H1 (cell line): ENCODE results near the gene SBK1. TPM values are rescaled to one million over a fixed set of nuclear protein-coding genes. Genes with fewer than 3 reads are reported as not detected.
A peak's percentile ranks its signal among the peaks of the same experiment; 100 is the strongest.

Experiments used
- CTCF ChIA-PET: fragments of 300-600 bp; sonication (Branson Sonifier 250); formaldehyde crosslinking; loops from one replicate; lab custom pipeline; 2021; ENCODE audit not compliant: partially characterized antibody; lab: Charles Lee
- POLR2A ChIA-PET: fragments of 300-600 bp; sonication (Branson Sonifier 250); formaldehyde crosslinking; loops from one replicate; lab custom pipeline; 2021; ENCODE audit warnings: inconsistent platforms; ENCODE audit not compliant: partially characterized antibody; lab: Charles Lee
- DNase-seq, 2 experiments: peaks; one replicate each; pipeline versions ENCODE4 v3.0.0 to v3.0.0-alpha.2; 2010 to 2022; ENCODE audit warnings: low spot score in 2 of 2, low read depth in 1 of 2, mixed read lengths in 1 of 2
- FAIRE-seq: peaks from 2 replicates; lab custom pipeline; 2011; peaks lifted over from hg19 to GRCh38; lab: Jason Lieb, UNC
- H2AFZ ChIP-seq: 2 replicates; pipeline ENCODE4 v1.8.1; 2012; ENCODE audit warnings: low read length, inconsistent platforms
- H2AK5ac ChIP-seq: 2 replicates; pipeline ENCODE4 v1.6.1; 2013; ENCODE audit warnings: low read depth, low read length
- H2BK120ac ChIP-seq: replicated peaks from 2 replicates; pipeline ENCODE3; 2013; ENCODE audit warnings: low read depth, low read length, inconsistent platforms
- H2BK12ac ChIP-seq: 2 replicates; pipeline ENCODE4 v1.6.1; 2013; ENCODE audit warnings: low read depth, low read length
- H2BK15ac ChIP-seq: 2 replicates; pipeline ENCODE4 v1.6.1; 2013; ENCODE audit warnings: low read length
- H2BK20ac ChIP-seq: 2 replicates; pipeline ENCODE4 v1.6.1; 2013; ENCODE audit warnings: low read length
- H2BK5ac ChIP-seq: 2 replicates; pipeline ENCODE4 v1.6.1; 2013; ENCODE audit warnings: low read depth, low read length
- H3K14ac ChIP-seq: 2 replicates; pipeline ENCODE4 v1.6.1; 2013; ENCODE audit warnings: inconsistent platforms; ENCODE audit not compliant: insufficient read length
- H3K18ac ChIP-seq: 2 replicates; pipeline ENCODE4 v1.6.1; 2013; ENCODE audit warnings: low read length; ENCODE audit errors: extremely low read depth
- H3K23ac ChIP-seq: 2 replicates; pipeline ENCODE4 v1.6.1; 2013; ENCODE audit warnings: inconsistent platforms; ENCODE audit not compliant: insufficient read length
- H3K23me2 ChIP-seq: 2 replicates; pipeline ENCODE4 v1.6.1; 2013; ENCODE audit warnings: low read depth, low read length
- H3K27ac ChIP-seq: 2 replicates; pipeline ENCODE4 v1.6.1; 2011; ENCODE audit warnings: low read depth, low read length, inconsistent platforms
- H3K27me3 ChIP-seq, 4 experiments: replicated peaks in 1 of 4; 1 replicate in 1 of 4; 2 replicates in 3 of 4; pipeline versions ENCODE4 v1.6.1 to v1.8.1; 2011 to 2013; ENCODE audit warnings: low read length in 3 of 4, mild to moderate bottlenecking in 3 of 4, inconsistent platforms in 2 of 4, mixed read lengths in 2 of 4, moderate library complexity in 1 of 4; ENCODE audit not compliant: control insufficient read depth in 3 of 4, insufficient read depth in 3 of 4; ENCODE audit errors: extremely low read depth in 1 of 4
- H3K36me3 ChIP-seq, 4 experiments: 2 replicates each; pipeline versions ENCODE4 v1.6.1 to v1.8.1; 2011 to 2013; ENCODE audit warnings: mild to moderate bottlenecking in 4 of 4, low read length in 3 of 4, moderate library complexity in 2 of 4, control low read depth in 1 of 4, inconsistent platforms in 1 of 4; ENCODE audit not compliant: insufficient read depth in 4 of 4, control insufficient read depth in 2 of 4
- H3K4ac ChIP-seq: replicated peaks from 2 replicates; pipeline ENCODE3; 2013; ENCODE audit warnings: low read length, low read depth, mixed read lengths, inconsistent platforms; ENCODE audit not compliant: insufficient read length
- H3K4me1 ChIP-seq, 4 experiments: replicated peaks in 1 of 4; 1 replicate in 1 of 4; 2 replicates in 3 of 4; pipeline versions ENCODE4 v1.6.1 to v1.8.1; 2011 to 2013; ENCODE audit warnings: low read length in 3 of 4, inconsistent platforms in 2 of 4, mixed read lengths in 1 of 4; ENCODE audit not compliant: insufficient read depth in 4 of 4, control insufficient read depth in 3 of 4
- H3K4me2 ChIP-seq, 2 experiments: 2 replicates each; pipeline versions ENCODE4 v1.6.1 to v1.8.1; 2011 to 2013; ENCODE audit warnings: low read depth in 2 of 2, low read length in 2 of 2, control low read depth in 1 of 2, inconsistent platforms in 1 of 2, mild to moderate bottlenecking in 1 of 2; ENCODE audit not compliant: insufficient read depth in 1 of 2
- H3K4me3 ChIP-seq, 4 experiments: fragments of 200-600, 300-600 bp in 1 of 4; sonication (generic), shearing (Covaris generic), sonication (Bioruptor Twin) in 1 of 4; 2 replicates each; pipeline versions ENCODE4 v1.5.1 to v1.8.1; 2011 to 2016; ENCODE audit warnings: low read length in 4 of 4, low read depth in 3 of 4, control low read depth in 2 of 4, inconsistent platforms in 2 of 4, mild to moderate bottlenecking in 2 of 4, mixed read lengths in 1 of 4, moderate library complexity in 1 of 4; ENCODE audit not compliant: insufficient read depth in 2 of 4; ENCODE audit errors: extremely low read depth in 1 of 4
- H3K56ac ChIP-seq: replicated peaks from 2 replicates; pipeline ENCODE3; 2013; ENCODE audit warnings: low read depth, mild to moderate bottlenecking, mixed read lengths, low read length, inconsistent platforms; ENCODE audit not compliant: insufficient read length
- H3K79me1 ChIP-seq: 2 replicates; pipeline ENCODE4 v1.6.1; 2013; ENCODE audit warnings: low read depth, low read length, control low read depth
- H3K79me2 ChIP-seq, 2 experiments: 2 replicates each; pipeline versions ENCODE4 v1.6.1 to v1.8.1; 2012 to 2013; ENCODE audit warnings: low read length in 2 of 2, mild to moderate bottlenecking in 2 of 2, inconsistent platforms in 1 of 2; ENCODE audit not compliant: insufficient read depth in 2 of 2, control insufficient read depth in 1 of 2
- H3K9ac ChIP-seq, 4 experiments: replicated peaks in 1 of 4; 1 replicate in 1 of 4; 2 replicates in 3 of 4; pipeline versions ENCODE4 v1.6.1 to v1.8.1; 2011 to 2013; ENCODE audit warnings: low read depth in 3 of 4, low read length in 3 of 4, control low read depth in 2 of 4, mild to moderate bottlenecking in 2 of 4, moderate library complexity in 2 of 4, inconsistent platforms in 1 of 4; ENCODE audit errors: extremely low read depth in 1 of 4
- H3K9me3 ChIP-seq, 2 experiments: 2 replicates each; pipeline versions ENCODE4 v1.6.1 to v1.8.1; 2012 to 2013; ENCODE audit warnings: mild to moderate bottlenecking in 2 of 2, moderate library complexity in 2 of 2, control low read depth in 1 of 2, inconsistent platforms in 1 of 2, low read depth in 1 of 2, low read length in 1 of 2, mixed read lengths in 1 of 2; ENCODE audit not compliant: insufficient read depth in 2 of 2
- H4K20me1 ChIP-seq, 2 experiments: replicated peaks in 1 of 2; 2 replicates each; pipeline versions ENCODE3 to v1.8.1; 2011 to 2013; ENCODE audit warnings: inconsistent platforms in 2 of 2, low read length in 2 of 2, mild to moderate bottlenecking in 1 of 2; ENCODE audit not compliant: insufficient read depth in 2 of 2, control insufficient read depth in 1 of 2
- H4K5ac ChIP-seq: 2 replicates; pipeline ENCODE4 v1.6.1; 2013; ENCODE audit warnings: low read length, low read depth, mixed read lengths, inconsistent platforms; ENCODE audit not compliant: insufficient read length
- H4K8ac ChIP-seq: 2 replicates; pipeline ENCODE4 v1.8.0; 2013; ENCODE audit warnings: mild to moderate bottlenecking, moderate library complexity, low read length, inconsistent platforms; ENCODE audit not compliant: insufficient read depth; ENCODE audit errors: extremely low read depth
- H4K91ac ChIP-seq: replicated peaks from 2 replicates; pipeline ENCODE3; 2013; ENCODE audit warnings: low read length, mixed read lengths, inconsistent platforms; ENCODE audit not compliant: insufficient read length
- BCL11A ChIP-seq, 2 experiments: IDR thresholded peaks; one replicate each; pipeline ENCODE4 v1.6.1; 2011; ENCODE audit warnings: low read depth in 2 of 2, low read length in 2 of 2, mild to moderate bottlenecking in 2 of 2
- CEBPB ChIP-seq: IDR thresholded peaks from 2 replicates; pipeline ENCODE4 v1.6.1; 2012; ENCODE audit warnings: low read depth, low read length
- CHD2 ChIP-seq: IDR thresholded peaks from 2 replicates; pipeline ENCODE4 v1.6.1; 2012; ENCODE audit warnings: low read length, improper control_type of control experiment
- E2F6 ChIP-seq: IDR thresholded peaks from 2 replicates; pipeline ENCODE4 v1.6.1; 2012; ENCODE audit warnings: inconsistent platforms
- EP300 ChIP-seq, 2 experiments: IDR thresholded peaks; 1 replicate in 1 of 2; 2 replicates in 1 of 2; pipeline ENCODE4 v1.6.1; 2011 to 2012; ENCODE audit warnings: low read depth in 2 of 2, low read length in 2 of 2, mild to moderate bottlenecking in 2 of 2, borderline replicate concordance in 1 of 2, inconsistent platforms in 1 of 2, moderate library complexity in 1 of 2
- EZH2 ChIP-seq: fragments of 200-600 bp; sonication (generic); IDR thresholded peaks from 2 replicates; pipeline ENCODE4 v1.7.1; 2012; ENCODE audit warnings: low read depth, mild to moderate bottlenecking, moderate library complexity, low read length, inconsistent platforms; ENCODE audit not compliant: severe bottlenecking
- POU5F1 ChIP-seq: IDR thresholded peaks from 2 replicates; pipeline ENCODE4 v1.6.1; 2011; ENCODE audit warnings: low read depth, mild to moderate bottlenecking, low read length, moderate library complexity
- RXRA ChIP-seq: IDR thresholded peaks from 2 replicates; pipeline ENCODE4 v1.6.1; 2011; ENCODE audit warnings: low read depth, mild to moderate bottlenecking, low read length, moderate library complexity; ENCODE audit not compliant: insufficient read depth
- SIN3A ChIP-seq, 2 experiments: IDR thresholded peaks in 1 of 2; conservative IDR thresholded peaks in 1 of 2; 2 replicates each; pipeline ENCODE4 v1.6.1; 2011 to 2012; ENCODE audit warnings: low read length in 2 of 2, improper control_type of control experiment in 1 of 2, low read depth in 1 of 2, mild to moderate bottlenecking in 1 of 2
- WGBS, 2 experiments: shearing (Covaris generic) in 1 of 2; methylation state at CpG; one replicate each; pipeline versions ENCODE4 v1.1.6 to v1.1.7; 2013 to 2015; ENCODE audit warnings: low lambda C conversion rate in 2 of 2, mixed read lengths in 2 of 2, inconsistent platforms in 1 of 2, low coverage in 1 of 2, missing lambda C conversion rate in 1 of 2; ENCODE audit not compliant: insufficient replicate concordance in 2 of 2, insufficient coverage in 1 of 2, insufficient read length in 1 of 2; ENCODE audit errors: extremely low coverage in 1 of 2, missing lambda C conversion rate in 1 of 2; 5-methylcytosine and 5-hydroxymethylcytosine counted together
- polyA plus RNA-seq, 7 experiments: library from polyadenylated mRNA; depleted of rRNA in 3 of 7; stranded (reverse) in 5 of 7; unstranded in 2 of 7; fragments of >200 nt in 5 of 7; fragments of 200-250 nt in 2 of 7; gene quantifications; 1 replicate in 5 of 7; 2 replicates in 1 of 7; 4 replicates in 1 of 7; pipeline versions ENCODE4 v1.2.1 to v1.2.3, GENCODE V29; 2011 to 2013; ENCODE audit warnings: missing spikeins in 2 of 7, mixed read lengths in 2 of 7
- total RNA-seq: library from RNA; stranded (reverse); fragmentation: NEBNext Ultra II Directional; extraction: Animal tissue kit (Norgen Biotek cat#: 25700); gene quantifications from 2 replicates; pipeline ENCODE4 v1.2.1, GENCODE V29; 2021

Gene SBK1
- total and polyA plus RNA-seq, 2 of the 8 experiments (the other 6 are each of a cell fraction or from before 2014, with no cell fraction given) = 18.2 to 73.9 TPM

GRCh38 chr16:28292731-28293600 is 641 bp downstream of the SBK1 start:
- Histone ChIP-seq H4K8ac (peak overlapping the region; percentile 95), H2BK20ac (no peak overlapping the region), H4K91ac (peak overlapping the region; percentile 91), H4K20me1 (peaks cover 17 to 21% of the 10 kb centered on the region in 2 experiments), H3K23ac (no peak overlapping the region), H3K4me3 (peak overlapping the region; percentile 85 to 94 (median 88)), H3K4me1 (peaks cover 3 to 22% (median 13%) of the 10 kb centered on the region in 4 experiments), H4K5ac (peak overlapping the region; percentile 85), H3K4me2 (peak overlapping the region; percentile 82 to 98), H2AK5ac (no peak overlapping the region), H3K14ac (no peak overlapping the region), H2BK5ac (peak overlapping the region; percentile 79; the same call in 1 of the 2 replicates), H2AFZ (no peak overlapping the region), H3K23me2 (peaks cover 12% of the 10 kb centered on the region), H3K79me1 (peaks cover 29% of the 10 kb centered on the region), H3K36me3 (peaks cover 0 to 8% (median 2%) of the 10 kb centered on the region in 4 experiments; a peak in 2 of 8 replicates), H3K9me3 (no peaks in the 10 kb centered on the region), H3K27ac (peak overlapping the region; percentile 77), H3K79me2 (peaks cover 10 to 60% of the 10 kb centered on the region in 2 experiments), H3K56ac (peak overlapping the region; percentile 73), H3K27me3 (no peaks in the 10 kb centered on the region), H2BK120ac (no peak overlapping the region), H3K18ac (peak overlapping the region; percentile 96), H3K4ac (peak overlapping the region; percentile 75), H2BK15ac (no peak overlapping the region), H2BK12ac (peak overlapping the region; percentile 60; the same call in 1 of the 2 replicates), H3K9ac (peak overlapping the region; percentile 69 to 89 (median 78))
- CTCF ChIA-PET = interaction anchor here (0.7 to 3.3 kb wide), 4 partner anchors 9 to 24 kb away, joined by 5 to 17 read pairs (median 6); no protein-coding TSS in a partner anchor
- POLR2A ChIA-PET = interaction anchor here (0.7 to 4.5 kb wide), 11 partner anchors 7 to 531 kb away, joined by 3 to 45 read pairs (median 5); no protein-coding TSS in a partner anchor
- FAIRE-seq = no peak
- peak in 1 of 2 experiments; percentile 88 for DNase-seq
- 2% methylated on average over 36 of the region's 60 CpGs; no CpG with 5 or more reads in 1 of the 2 experiments for WGBS, 2 experiments
- TF ChIP-seq CHD2 (no peak), POU5F1 (no peak), EP300 (IDR thresholded peaks at IDR 0.05; ENCODE audit: borderline replicate concordance in 1 of 2, low read depth in 2 of 2, low read length in 2 of 2) (no peak), E2F6 (no peak), BCL11A (IDR thresholded peaks at IDR 0.05; ENCODE audit: low read depth in 2 of 2, low read length in 2 of 2) (no peak), RXRA (no peak), SIN3A (conservative IDR thresholded peaks at IDR 0.05 in 1 of 2, IDR thresholded peaks at IDR 0.05 in 1 of 2; ENCODE audit: low read depth in 1 of 2, low read length in 2 of 2) (no peak), CEBPB (no peak), EZH2 (no peak)
